MCF 10A (cell line): ENCODE measurements around the gene RIMS1. TPM values are rescaled to one million over a fixed set of nuclear protein-coding genes. Genes with fewer than 3 reads are reported as not detected.
A peak's percentile ranks its signal among the peaks of the same experiment; 100 is the strongest.

Source experiments
- BruUV-seq: library from RNA; stranded (reverse); fragments of 400-500 nt; replicated peaks from 2 replicates; lab custom pipeline; 2021; lab: Mats Ljungman, UMichigan
- CTCF ChIA-PET: fragments of 300-600 bp; sonication (Branson Sonifier 250); formaldehyde crosslinking; extraction: SDS; loops from one replicate; lab custom pipeline; 2021; ENCODE audit warnings: antibody characterized with exemption, inconsistent platforms; lab: Yijun Ruan, JAX
- POLR2A ChIA-PET: fragments of 300-600, 350-650 bp; sonication (Branson Sonifier 250); formaldehyde crosslinking; extraction: SDS; loops from one replicate; lab custom pipeline; 2020; ENCODE audit warnings: antibody characterized with exemption, inconsistent platforms; lab: Yijun Ruan, JAX
- DNase-seq: peaks from one replicate; pipeline ENCODE4 v3.0.0-alpha.2; 2018; ENCODE audit not compliant: unreplicated experiment
- H3K27ac Mint-ChIP-seq: one replicate; pipeline ENCODE4 v1.8.0; 2022; ENCODE audit warnings: mild to moderate bottlenecking, low read depth, mixed read lengths; ENCODE audit not compliant: unreplicated experiment
- H3K27me3 Mint-ChIP-seq: one replicate; pipeline ENCODE4 v1.8.0; 2022; ENCODE audit warnings: mixed read lengths; ENCODE audit not compliant: insufficient read depth, unreplicated experiment
- H3K36me3 Mint-ChIP-seq: one replicate; pipeline ENCODE4 v1.8.0; 2022; ENCODE audit warnings: mild to moderate bottlenecking, moderate library complexity, mixed read lengths; ENCODE audit not compliant: insufficient read depth, unreplicated experiment
- H3K4me1 Mint-ChIP-seq: one replicate; pipeline ENCODE4 v1.8.0; 2022; ENCODE audit warnings: mixed read lengths; ENCODE audit not compliant: insufficient read depth, unreplicated experiment
- H3K4me3 Mint-ChIP-seq: one replicate; pipeline ENCODE4 v1.8.0; 2022; ENCODE audit warnings: mild to moderate bottlenecking, moderate library complexity, mixed read lengths; ENCODE audit not compliant: unreplicated experiment
- H3K9me3 Mint-ChIP-seq: one replicate; pipeline ENCODE4 v1.8.0; 2022; ENCODE audit warnings: mixed read lengths; ENCODE audit not compliant: unreplicated experiment
- intact Hi-C: fragments of 100-400 bp; cut with micrococcal nuclease; formaldehyde crosslinking; loops from 2 replicates; pipeline ENCODE4 v1.14.1; 2022
- total RNA-seq: library from RNA; stranded (reverse); gene quantifications from 2 replicates; pipeline ENCODE4 v1.2.3, GENCODE V29; 2022
- TF ChIP-seq, protein P1 (sequence below): fragments of 200-600 bp; IDR thresholded peaks from one replicate; pipeline ENCODE4 v1.8.0; 2022; ENCODE audit warnings: antibody characterized with exemption, mild to moderate bottlenecking; ENCODE audit not compliant: unreplicated experiment

Gene RIMS1
- total RNA-seq, 1 experiment from 2014 or later = not detected

DNA sequence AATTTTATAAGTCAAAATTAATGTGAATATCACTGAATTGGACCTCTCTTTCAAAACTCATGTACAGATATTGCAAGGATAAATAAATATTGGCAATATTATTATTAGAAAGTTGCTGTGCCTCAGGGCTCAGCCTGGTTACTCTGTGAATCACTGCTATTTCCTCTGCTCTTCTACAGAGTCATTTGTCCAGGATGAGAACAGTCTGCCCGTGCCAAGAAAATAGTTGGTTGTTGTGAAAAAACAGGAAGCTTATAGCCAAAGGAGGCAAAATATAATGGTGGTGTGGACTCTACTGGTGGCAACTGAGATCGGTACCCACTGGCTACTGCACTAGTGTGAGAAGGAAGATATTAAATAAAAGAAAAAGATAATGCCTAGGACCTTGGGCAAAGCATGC, 93.6 kb downstream of the RIMS1 start:
- peak; percentile 14 for DNase-seq
- CTCF ChIA-PET = no interaction called here
- intact Hi-C loops = no loop called here
- Mint-ChIP-seq H3K27me3 (peaks cover 50% of the 10 kb centered on the region), H3K4me1 (peaks cover 5% of the 10 kb centered on the region), H3K9me3 (no peaks in the 10 kb centered on the region), H3K36me3 (no peaks in the 10 kb centered on the region), H3K27ac (no peak overlapping the region), H3K4me3 (no peak overlapping the region)
- TF ChIP-seq, protein P1, sequence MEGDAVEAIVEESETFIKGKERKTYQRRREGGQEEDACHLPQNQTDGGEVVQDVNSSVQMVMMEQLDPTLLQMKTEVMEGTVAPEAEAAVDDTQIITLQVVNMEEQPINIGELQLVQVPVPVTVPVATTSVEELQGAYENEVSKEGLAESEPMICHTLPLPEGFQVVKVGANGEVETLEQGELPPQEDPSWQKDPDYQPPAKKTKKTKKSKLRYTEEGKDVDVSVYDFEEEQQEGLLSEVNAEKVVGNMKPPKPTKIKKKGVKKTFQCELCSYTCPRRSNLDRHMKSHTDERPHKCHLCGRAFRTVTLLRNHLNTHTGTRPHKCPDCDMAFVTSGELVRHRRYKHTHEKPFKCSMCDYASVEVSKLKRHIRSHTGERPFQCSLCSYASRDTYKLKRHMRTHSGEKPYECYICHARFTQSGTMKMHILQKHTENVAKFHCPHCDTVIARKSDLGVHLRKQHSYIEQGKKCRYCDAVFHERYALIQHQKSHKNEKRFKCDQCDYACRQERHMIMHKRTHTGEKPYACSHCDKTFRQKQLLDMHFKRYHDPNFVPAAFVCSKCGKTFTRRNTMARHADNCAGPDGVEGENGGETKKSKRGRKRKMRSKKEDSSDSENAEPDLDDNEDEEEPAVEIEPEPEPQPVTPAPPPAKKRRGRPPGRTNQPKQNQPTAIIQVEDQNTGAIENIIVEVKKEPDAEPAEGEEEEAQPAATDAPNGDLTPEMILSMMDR = no peak
- no TSS peak for BruUV-seq
- POLR2A ChIA-PET = no interaction called here

- no TSS peak for BruUV-seq
- no peak overlapping the region for H3K4me3 Mint-ChIP-seq
- H3K27ac Mint-ChIP-seq = no peak overlapping the region
- peaks cover 67% of the 10 kb centered on the region for H3K27me3 Mint-ChIP-seq
- TF ChIP-seq, protein P1 = no peak
- ChIA-PET POLR2A (no interaction called here), CTCF (no interaction called here)
- no peaks in the 10 kb centered on the region for H3K36me3 Mint-ChIP-seq
- H3K4me1 Mint-ChIP-seq = peaks cover 5% of the 10 kb centered on the region
- no peak for DNase-seq
- intact Hi-C loops = no loop called here
- H3K9me3 Mint-ChIP-seq = no peaks in the 10 kb centered on the region
Observed at GRCh38 chr6:71982389-71982788, 96.0 kb downstream of the RIMS1 start.

DNA sequence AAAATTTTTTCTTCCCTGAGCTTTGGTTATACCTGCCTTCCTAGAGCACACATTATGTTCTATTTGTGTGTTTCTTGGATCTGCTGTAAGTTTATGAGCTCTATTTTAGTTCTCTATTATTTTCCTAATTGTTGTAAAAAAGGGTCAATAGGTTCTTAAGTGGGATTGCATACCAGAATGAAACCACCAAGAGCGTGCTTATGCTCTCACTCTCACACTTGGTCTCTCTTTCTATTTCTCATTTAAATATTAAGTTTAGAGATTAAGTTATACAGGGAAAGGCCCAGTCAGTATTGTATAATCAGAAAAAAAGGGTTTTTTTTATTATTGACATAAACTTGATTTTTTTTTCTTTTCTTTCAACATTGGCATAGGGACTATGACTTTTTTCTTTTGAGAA, 96.8 kb downstream of the RIMS1 start:
- Mint-ChIP-seq H3K36me3 (no peaks in the 10 kb centered on the region), H3K4me1 (peaks cover 5% of the 10 kb centered on the region), H3K4me3 (no peak overlapping the region), H3K9me3 (no peaks in the 10 kb centered on the region), H3K27me3 (peaks cover 69% of the 10 kb centered on the region), H3K27ac (no peak overlapping the region)
- no peak for DNase-seq
- ChIA-PET POLR2A (no interaction called here), CTCF (no interaction called here)
- intact Hi-C loops = no loop called here
- BruUV-seq = no TSS peak
- TF ChIP-seq, protein P1 = no peak

DNA sequence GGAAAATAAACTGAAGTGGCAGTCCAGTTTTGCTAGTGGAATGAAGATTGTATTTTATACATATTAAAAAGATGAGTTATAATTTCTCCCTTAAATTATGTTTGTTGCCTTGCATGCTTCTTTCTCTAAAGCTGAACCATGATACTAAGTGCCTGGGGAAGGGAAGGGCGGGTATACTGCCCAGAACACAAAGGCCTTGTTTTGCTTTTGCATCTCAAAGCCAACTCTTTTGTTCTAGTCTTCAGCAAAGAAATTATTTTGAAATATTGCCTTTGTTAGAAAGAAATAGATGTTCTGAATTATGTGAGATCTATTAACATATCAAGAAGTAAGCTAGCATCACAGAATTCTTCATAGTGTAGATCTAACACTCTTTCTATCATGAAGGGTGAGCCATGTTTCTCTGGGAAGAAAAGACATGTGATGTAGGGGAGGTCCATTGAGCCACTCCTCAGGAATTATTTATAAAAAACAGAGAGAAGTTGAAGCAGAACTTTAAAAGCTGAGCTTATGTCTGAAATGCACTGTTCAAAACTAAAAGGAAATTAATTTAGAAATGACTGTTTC, 108.4 kb downstream of the RIMS1 start:
- H3K4me1 Mint-ChIP-seq = no peaks in the 10 kb centered on the region
- H3K27me3 Mint-ChIP-seq = peaks cover 54% of the 10 kb centered on the region
- intact Hi-C loops = no loop called here
- BruUV-seq = no TSS peak
- TF ChIP-seq, protein P1 = no peak
- ChIA-PET CTCF (no interaction called here), POLR2A (no interaction called here)
- H3K36me3 Mint-ChIP-seq = no peaks in the 10 kb centered on the region
- peaks cover 6% of the 10 kb centered on the region for H3K9me3 Mint-ChIP-seq
- no peak overlapping the region for H3K27ac Mint-ChIP-seq
- no peak overlapping the region for H3K4me3 Mint-ChIP-seq
- DNase-seq = no peak
